M059J (cell line): ENCODE measurements around the gene APRT. TPM values are rescaled to one million over a fixed set of nuclear protein-coding genes. Genes with fewer than 3 reads are reported as not detected.
A peak's percentile ranks its signal among the peaks of the same experiment; 100 is the strongest.

Experiments
- DNase-seq: peaks from one replicate; pipeline ENCODE4 v3.0.0-alpha.2; 2012; ENCODE audit warnings: low read depth
- total RNA-seq: library from RNA; depleted of rRNA; stranded (reverse); fragments of >200 nt; shearing (Covaris generic); gene quantifications from 2 replicates; pipeline ENCODE4 v1.2.3, GENCODE V29; 2014; rRNA removed

The APRT gene
- 136 and 151 TPM in 2 replicates for total RNA-seq

- DNase-seq: peak; percentile 88
Observed at GRCh38 chr16:88811769-88812512, at the start of gene APRT. TSS of gene APRT (minus strand) at chr16:88811928. CDS start at chr16:88811899, 29 bp downstream.

- DNase-seq: no peak
Observed at GRCh38 chr16:88861359-88861758, 49.6 kb upstream of the APRT start.

GRCh38 chr16:88859381-88860091 lies 47.8 kb upstream of the APRT start:
- no peak for DNase-seq

GRCh38 chr16:88857728-88858339 lies 46.1 kb upstream of the APRT start:
- DNase-seq: peak; percentile 62

GRCh38 chr16:88856828-88857727 lies 45.4 kb upstream of the APRT start, which contains the start of the genes GALNS and TRAPPC2L:
TSS of gene GALNS (minus strand) at chr16:88856947. CDS start at chr16:88856877, 70 bp downstream.
TSS of gene TRAPPC2L (plus strand) at chr16:88857127. CDS start at chr16:88857151, 24 bp downstream.
- peak; percentile 89 for DNase-seq

GRCh38 chr16:88856122-88856827 lies 44.5 kb upstream of the APRT start:
- no peak for DNase-seq

GRCh38 chr16:88855736-88856121 lies 44.0 kb upstream of the APRT start:
- DNase-seq: no peak

GRCh38 chr16:88855176-88855575 lies 43.4 kb upstream of the APRT start:
- no peak for DNase-seq

GRCh38 chr16:88854306-88855111 lies 42.8 kb upstream of the APRT start:
- no peak for DNase-seq

- no peak for DNase-seq
Observed at GRCh38 chr16:88853325-88853941, 41.7 kb upstream of the APRT start.

- DNase-seq: no peak
Observed at GRCh38 chr16:88851616-88852015, 39.9 kb upstream of the APRT start.

- no peak for DNase-seq
Observed at GRCh38 chr16:88850531-88851199, 38.9 kb upstream of the APRT start.

- DNase-seq: no peak
Observed at GRCh38 chr16:88848557-88848956, 36.8 kb upstream of the APRT start.

GRCh38 chr16:88847654-88848053 lies 35.9 kb upstream of the APRT start:
- DNase-seq: no peak

- no peak for DNase-seq
Observed at GRCh38 chr16:88846088-88846487, 34.4 kb upstream of the APRT start.

- no peak for DNase-seq
Observed at GRCh38 chr16:88844419-88845036, 32.8 kb upstream of the APRT start.

GRCh38 chr16:88843256-88843655 lies 31.5 kb upstream of the APRT start:
- no peak for DNase-seq

- DNase-seq: no peak
Observed at GRCh38 chr16:88842806-88843205, 31.1 kb upstream of the APRT start.
